EL (cell line): Measurements from ENCODE around the gene STATH.
"Not testable (repeated sequence)": the region's sequence is repeated elsewhere in the genome, so short reads cannot be mapped to it uniquely, and the experiment has no call there.

Experiments
- DNase-seq: peaks from one replicate; pipeline ENCODE4 v3.0.0-alpha.2; 2016

The STATH gene

DNA sequence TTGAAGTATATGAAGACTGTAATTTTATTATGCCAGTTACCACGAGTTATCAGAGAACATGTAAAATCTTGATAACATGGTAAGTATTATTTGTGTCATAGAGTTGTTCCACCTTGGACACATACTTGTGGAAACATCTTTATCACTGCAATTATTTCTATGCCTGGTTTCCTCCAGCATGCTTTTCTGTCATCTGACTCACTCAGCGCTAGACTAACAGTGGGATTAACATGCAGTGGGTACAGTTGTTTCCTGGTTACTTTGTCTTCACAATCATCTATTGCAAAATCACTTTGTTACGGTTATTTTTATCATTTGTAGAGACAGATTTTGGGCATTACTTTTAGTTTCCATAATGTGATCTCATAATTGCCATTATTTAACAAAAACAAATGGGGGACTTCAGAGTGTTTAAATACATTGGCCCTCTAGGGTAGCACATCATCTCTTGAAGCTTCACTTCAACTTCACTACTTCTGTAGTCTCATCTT is at the start of gene STATH:
TSS of gene STATH (plus strand) at position 441 of the 491 bp plus-strand sequence. CDS start 2,472 bp downstream, outside the sequence.
- DNase-seq, result no peak

GRCh38 chr4:69951602-69952001 is 44.2 kb upstream of the STATH start:
- DNase-seq, result no peak

- DNase-seq, result no peak
Observed at GRCh38 chr4:69957209-69957608, 38.6 kb upstream of the STATH start.

- DNase-seq, result no peak
Observed at GRCh38 chr4:69965628-69966027, 30.1 kb upstream of the STATH start, which contains the start of gene CSN2. CSN2 (minus strand) TSS chr4:69965728; CDS start chr4:69960995, 4,733 bp downstream.

GRCh38 chr4:69970071-69970470 is 25.7 kb upstream of the STATH start:
- no peak for DNase-seq

- DNase-seq, result no peak
Observed at GRCh38 chr4:69974631-69975030, 21.1 kb upstream of the STATH start.

GRCh38 chr4:69977582-69977981 is 18.2 kb upstream of the STATH start:
- no peak for DNase-seq

GRCh38 chr4:69984030-69984443 is 11.7 kb upstream of the STATH start:
- DNase-seq, result no peak

DNA sequence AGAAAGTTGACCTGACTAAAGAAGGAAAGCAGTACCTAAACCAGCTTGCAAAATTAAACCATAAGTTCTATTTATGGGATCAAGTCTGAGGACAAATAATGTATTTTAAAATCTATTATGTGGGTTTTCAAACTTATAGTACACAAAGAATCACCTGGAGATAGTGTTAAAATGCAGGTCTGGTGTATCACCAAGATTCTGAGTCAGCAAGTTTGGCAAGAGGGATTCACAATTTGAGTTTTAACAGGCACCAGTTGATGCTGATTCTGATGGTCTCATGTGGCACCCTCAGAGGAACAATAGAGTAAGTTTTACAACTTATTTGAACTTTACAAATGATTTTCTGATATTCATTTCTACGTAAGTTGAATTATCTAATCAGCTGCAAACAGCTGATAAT is 9.1 kb upstream of the STATH start:
- DNase-seq, result no peak

DNA sequence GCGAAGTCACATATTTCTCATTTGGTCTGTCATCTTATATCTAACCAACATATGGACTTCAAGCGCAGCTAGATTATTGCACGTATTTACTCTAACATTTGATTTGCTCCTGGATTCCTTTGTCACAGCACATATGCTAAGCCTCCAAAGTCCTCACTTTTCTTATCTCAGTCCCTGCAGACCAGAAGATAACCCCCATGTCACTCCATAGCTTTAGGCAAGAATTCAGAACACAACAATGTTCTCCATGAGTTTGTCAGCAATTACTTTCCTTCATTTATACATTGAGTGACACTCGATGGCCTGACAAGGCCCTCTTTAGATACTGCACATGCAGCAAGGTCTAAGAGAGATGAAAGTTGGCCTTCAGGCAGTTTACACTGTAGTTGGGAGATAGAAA is 4.8 kb upstream of the STATH start:
- DNase-seq, result no peak

DNA sequence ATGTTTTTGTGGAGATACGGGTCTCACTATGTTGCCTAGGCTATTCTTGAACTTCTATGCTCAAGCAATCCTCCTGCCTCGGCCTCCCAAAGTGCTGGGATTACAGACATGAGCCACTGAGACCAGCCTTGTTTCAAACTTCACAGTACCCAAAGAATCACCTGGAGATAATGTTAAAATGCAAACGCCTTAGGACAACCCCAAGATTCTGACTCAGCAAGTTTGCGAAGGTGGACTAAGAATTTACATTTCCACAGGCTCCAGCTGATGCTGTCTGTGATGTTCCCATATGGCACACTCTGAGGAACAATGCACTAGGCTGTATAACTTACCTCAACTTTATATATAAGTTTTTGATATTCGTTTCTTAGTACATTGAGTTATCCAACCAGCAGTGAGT is 984 bp upstream of the STATH start:
- no peak for DNase-seq

DNA sequence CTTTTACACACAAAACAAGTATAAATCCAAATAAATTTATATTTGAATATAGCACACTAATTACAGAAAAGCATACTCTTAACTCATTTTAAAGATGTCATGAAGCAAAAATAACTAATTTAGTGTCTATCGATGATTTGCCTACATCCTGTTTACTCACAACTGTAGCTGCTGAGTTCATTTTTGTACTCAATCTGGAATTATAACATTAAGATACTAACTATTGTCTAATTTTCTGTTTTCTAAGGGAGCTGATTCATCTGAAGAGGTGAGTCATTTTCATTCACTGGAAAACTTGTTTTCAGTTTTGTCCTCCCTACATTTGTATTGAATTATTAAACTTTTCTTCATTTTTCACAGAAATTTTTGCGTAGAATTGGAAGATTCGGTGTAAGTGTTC is 3.7 kb downstream of the STATH start:
- no peak for DNase-seq

DNA sequence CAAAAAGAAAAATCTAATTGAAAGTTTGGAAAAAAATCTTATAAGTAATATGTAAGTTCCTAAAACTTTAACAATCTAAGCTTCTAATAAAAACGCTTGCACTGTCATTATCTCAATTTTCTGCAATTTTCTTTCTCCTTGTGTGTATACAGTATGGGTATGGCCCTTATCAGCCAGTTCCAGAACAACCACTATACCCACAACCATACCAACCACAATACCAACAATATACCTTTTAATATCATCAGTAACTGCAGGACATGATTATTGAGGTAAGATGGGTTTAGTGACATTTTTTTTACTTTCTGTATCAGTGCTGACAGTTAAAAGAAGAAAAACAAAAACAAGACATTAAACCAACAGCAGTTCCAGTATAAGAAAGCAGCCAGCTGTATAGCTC is 4.9 kb downstream of the STATH start:
- no peak for DNase-seq

GRCh38 chr4:70002507-70002906 is 6.7 kb downstream of the STATH start:
- DNase-seq, result no peak

DNA sequence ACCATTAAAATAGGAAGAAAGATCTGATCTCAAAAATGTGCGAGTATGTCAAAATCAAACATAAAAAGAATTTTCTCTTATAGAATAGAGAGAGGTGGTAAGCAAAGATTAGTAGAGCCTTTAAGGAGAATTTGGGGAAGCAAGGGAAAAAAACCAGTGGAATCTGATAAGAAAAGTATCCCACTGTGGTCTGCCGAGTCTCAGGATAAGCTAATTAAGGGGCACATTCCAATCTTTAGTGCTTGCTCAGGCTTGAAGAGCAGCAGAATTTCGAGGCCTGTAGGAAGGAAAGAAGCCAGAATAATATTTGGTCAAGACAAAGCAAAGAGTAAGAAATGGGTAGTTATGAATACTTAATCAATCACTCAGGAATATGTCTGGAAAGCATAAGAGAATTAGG is 13.0 kb downstream of the STATH start:
- DNase-seq, result no peak

DNA sequence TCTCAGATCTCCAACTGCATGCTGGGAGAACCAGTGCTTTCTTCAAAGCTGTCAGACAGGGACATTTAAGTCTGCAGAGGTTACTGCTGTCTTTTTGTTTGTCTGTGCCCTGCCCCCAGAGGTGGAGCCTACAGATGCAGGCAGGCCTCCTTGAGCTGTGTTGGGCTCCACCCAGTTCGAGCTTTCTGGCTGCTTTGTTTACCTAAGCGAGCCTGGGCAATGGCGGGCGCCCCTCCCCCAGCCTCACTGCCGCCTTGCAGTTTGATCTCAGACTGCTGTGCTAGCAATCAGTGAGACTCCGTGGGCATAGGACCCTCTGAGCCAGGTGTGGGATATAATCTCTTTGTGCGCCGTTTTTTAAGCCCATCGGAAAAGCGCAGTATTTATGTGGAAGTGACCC is 23.2 kb downstream of the STATH start:
- not testable (repeated sequence) for DNase-seq

DNA sequence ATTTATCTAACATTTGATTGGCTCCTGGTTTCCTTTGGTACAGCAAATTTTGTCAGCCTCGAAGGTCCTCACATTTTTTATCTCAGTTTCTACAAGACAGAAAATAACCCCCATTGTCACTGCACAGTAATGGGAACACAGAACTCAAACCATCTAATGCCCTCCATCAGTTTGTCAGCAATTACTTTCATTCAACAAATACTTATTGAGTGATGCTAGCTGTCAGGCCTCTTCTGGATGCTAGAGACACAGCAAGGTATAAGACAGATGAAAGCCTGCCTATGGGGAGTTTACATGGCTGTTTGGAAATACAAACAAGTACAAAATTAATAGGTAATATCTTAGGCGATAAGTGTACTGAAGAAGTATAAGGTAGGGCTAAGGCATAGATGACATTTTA is 27.5 kb downstream of the STATH start:
- no peak for DNase-seq

- DNase-seq, result no peak
Observed at GRCh38 chr4:70027011-70027410, 31.2 kb downstream of the STATH start.

- DNase-seq, result not testable (repeated sequence)
Observed at GRCh38 chr4:70028159-70028558, 32.4 kb downstream of the STATH start, which contains the start of gene HTN3. HTN3 (plus strand) TSS chr4:70028459; CDS start chr4:70030741, 2,282 bp downstream.

DNA sequence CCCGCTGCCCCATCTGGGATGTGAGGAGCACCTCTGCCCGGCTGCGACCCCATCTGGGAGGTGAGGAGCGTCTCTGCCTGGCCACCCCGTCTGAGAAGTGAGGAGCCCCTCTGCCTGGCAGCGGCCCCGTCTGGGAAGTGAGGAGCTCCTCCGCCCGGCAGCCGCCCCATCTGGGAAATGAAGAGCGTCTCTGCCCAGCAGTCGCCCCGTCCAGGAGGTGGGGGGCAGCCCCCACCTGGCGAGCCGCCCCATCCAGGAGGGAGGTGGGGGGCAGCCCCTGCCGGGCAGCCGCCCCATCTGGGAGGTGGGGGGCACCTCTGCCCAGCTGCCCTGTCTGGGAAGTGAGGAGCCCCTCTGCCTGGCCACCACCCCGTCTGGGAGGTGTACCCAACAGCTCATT is 41.8 kb downstream of the STATH start:
- DNase-seq, result not testable (repeated sequence)

GRCh38 chr4:70039928-70040327 is 44.2 kb downstream of the STATH start:
- DNase-seq, result not testable (repeated sequence)

DNA sequence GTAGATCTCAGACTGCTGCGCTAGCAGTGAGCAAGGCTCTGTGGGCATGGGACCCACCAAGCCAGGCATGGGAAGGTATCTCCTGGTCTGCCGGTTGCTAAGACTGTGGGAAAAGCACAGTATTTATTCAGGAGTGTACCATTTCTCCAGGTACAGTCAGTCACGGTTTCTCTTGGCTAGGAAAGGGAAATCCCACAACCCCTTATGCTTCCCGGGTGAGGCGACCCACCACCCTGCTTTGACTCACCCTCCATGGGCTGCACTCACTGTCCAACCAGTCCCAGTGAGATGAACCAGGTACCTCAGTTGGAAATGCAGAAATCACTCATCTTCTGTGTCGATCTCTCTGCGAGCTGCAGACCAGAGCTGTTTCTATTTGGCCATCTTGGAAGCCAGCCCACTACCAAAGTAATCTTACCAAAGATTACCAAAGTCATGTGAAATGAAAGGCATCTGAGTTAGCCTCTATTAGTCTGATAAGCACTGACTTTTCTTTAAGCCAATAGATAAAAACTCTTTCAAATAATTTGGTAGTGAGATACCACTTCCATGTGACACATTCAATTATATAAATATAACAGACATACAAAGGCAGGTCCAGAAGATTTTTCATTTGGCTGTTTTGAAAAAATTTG is 46.0 kb downstream of the STATH start:
- no peak for DNase-seq

- DNase-seq, result not testable (repeated sequence)
Observed at GRCh38 chr4:70050138-70050537, 54.4 kb downstream of the STATH start, which contains the start of gene HTN1. HTN1 (plus strand) TSS chr4:70050438; CDS start chr4:70053077, 2,639 bp downstream.
